MCF 10A (cell line): ENCODE data around the gene BCL7A. TPM values are rescaled to one million over a fixed set of nuclear protein-coding genes. Genes with fewer than 3 reads are reported as not detected.

Experiments used
- BruUV-seq: library from RNA; stranded (reverse); fragments of 400-500 nt; replicated peaks from 2 replicates; lab custom pipeline; 2021; lab: Mats Ljungman, UMichigan
- CTCF ChIA-PET: fragments of 300-600 bp; sonication (Branson Sonifier 250); formaldehyde crosslinking; extraction: SDS; loops from one replicate; lab custom pipeline; 2021; ENCODE audit warnings: antibody characterized with exemption, inconsistent platforms; lab: Yijun Ruan, JAX
- POLR2A ChIA-PET: fragments of 300-600, 350-650 bp; sonication (Branson Sonifier 250); formaldehyde crosslinking; extraction: SDS; loops from one replicate; lab custom pipeline; 2020; ENCODE audit warnings: antibody characterized with exemption, inconsistent platforms; lab: Yijun Ruan, JAX
- DNase-seq: peaks from one replicate; pipeline ENCODE4 v3.0.0-alpha.2; 2018; ENCODE audit not compliant: unreplicated experiment
- H3K27ac Mint-ChIP-seq: one replicate; pipeline ENCODE4 v1.8.0; 2022; ENCODE audit warnings: mild to moderate bottlenecking, low read depth, mixed read lengths; ENCODE audit not compliant: unreplicated experiment
- H3K27me3 Mint-ChIP-seq: one replicate; pipeline ENCODE4 v1.8.0; 2022; ENCODE audit warnings: mixed read lengths; ENCODE audit not compliant: insufficient read depth, unreplicated experiment
- H3K36me3 Mint-ChIP-seq: one replicate; pipeline ENCODE4 v1.8.0; 2022; ENCODE audit warnings: mild to moderate bottlenecking, moderate library complexity, mixed read lengths; ENCODE audit not compliant: insufficient read depth, unreplicated experiment
- H3K4me1 Mint-ChIP-seq: one replicate; pipeline ENCODE4 v1.8.0; 2022; ENCODE audit warnings: mixed read lengths; ENCODE audit not compliant: insufficient read depth, unreplicated experiment
- H3K4me3 Mint-ChIP-seq: one replicate; pipeline ENCODE4 v1.8.0; 2022; ENCODE audit warnings: mild to moderate bottlenecking, moderate library complexity, mixed read lengths; ENCODE audit not compliant: unreplicated experiment
- H3K9me3 Mint-ChIP-seq: one replicate; pipeline ENCODE4 v1.8.0; 2022; ENCODE audit warnings: mixed read lengths; ENCODE audit not compliant: unreplicated experiment
- CTCF ChIP-seq: fragments of 200-600 bp; IDR thresholded peaks from one replicate; pipeline ENCODE4 v1.8.0; 2022; ENCODE audit warnings: antibody characterized with exemption, mild to moderate bottlenecking; ENCODE audit not compliant: unreplicated experiment
- intact Hi-C: fragments of 100-400 bp; cut with micrococcal nuclease; formaldehyde crosslinking; loops from 2 replicates; pipeline ENCODE4 v1.14.1; 2022
- total RNA-seq: library from RNA; stranded (reverse); gene quantifications from 2 replicates; pipeline ENCODE4 v1.2.3, GENCODE V29; 2022

The BCL7A gene
- total RNA-seq, 1 experiment from 2014 or later = 18.1 TPM

GRCh38 chr12:122088179-122088810, 66.6 kb downstream of the BCL7A start:
- Mint-ChIP-seq H3K4me3 (no peak overlapping the region), H3K4me1 (peaks cover 7% of the 10 kb centered on the region), H3K36me3 (peaks cover 51% of the 10 kb centered on the region), H3K9me3 (no peaks in the 10 kb centered on the region), H3K27ac (no peak overlapping the region), H3K27me3 (no peaks in the 10 kb centered on the region)
- intact Hi-C loops = no loop called here
- ChIA-PET POLR2A (interaction anchor here (0.6 to 5.8 kb wide), 11 partner anchors 8 to 373 kb away, joined by 3 to 59 read pairs (median 3); partner anchors contain the start of gene MLXIP), CTCF (interaction anchor here (1.2 to 1.5 kb wide), 4 partner anchors 9 to 43 kb away, joined by 4 to 5 read pairs (median 5); no protein-coding TSS in a partner anchor)
- no peak for DNase-seq
- TF ChIP-seq CTCF = no peak
- no TSS peak for BruUV-seq

- H3K27me3 Mint-ChIP-seq = no peaks in the 10 kb centered on the region
- no peak for TF ChIP-seq CTCF
- ChIA-PET POLR2A (interaction anchor here (0.6 to 5.8 kb wide), 8 partner anchors 9 to 304 kb away, joined by 3 to 59 read pairs (median 3); partner anchors contain the start of gene MLXIP), CTCF (interaction anchor here (0.6 to 1.5 kb wide), 8 partner anchors 9 to 814 kb away, joined by 3 to 5 read pairs (median 4); no protein-coding TSS in a partner anchor)
- no peak overlapping the region for H3K27ac Mint-ChIP-seq
- no peak for DNase-seq
- intact Hi-C loops = no loop called here
- H3K4me1 Mint-ChIP-seq = peaks cover 7% of the 10 kb centered on the region
- peaks cover 43% of the 10 kb centered on the region for H3K36me3 Mint-ChIP-seq
- no TSS peak for BruUV-seq
- no peaks in the 10 kb centered on the region for H3K9me3 Mint-ChIP-seq
- no peak overlapping the region for H3K4me3 Mint-ChIP-seq
Measured at GRCh38 chr12:122089077-122089476, 67.4 kb downstream of the BCL7A start.

- ChIA-PET POLR2A (interaction anchor here (0.7 to 5.8 kb wide), 6 partner anchors 11 to 1620 kb away, joined by 3 to 59 read pairs (median 3); partner anchors contain the start of gene MLXIP), CTCF (interaction anchor here (1.5 to 1.6 kb wide), 2 partner anchors 32 to 37 kb away, joined by 3 to 6 read pairs; no protein-coding TSS in a partner anchor)
- BruUV-seq = no TSS peak
- no peak for TF ChIP-seq CTCF
- H3K27me3 Mint-ChIP-seq = no peaks in the 10 kb centered on the region
- H3K4me1 Mint-ChIP-seq = peaks cover 7% of the 10 kb centered on the region
- intact Hi-C loops = no loop called here
- no peak overlapping the region for H3K4me3 Mint-ChIP-seq
- H3K9me3 Mint-ChIP-seq = no peaks in the 10 kb centered on the region
- DNase-seq = no peak
- peaks cover 28% of the 10 kb centered on the region for H3K36me3 Mint-ChIP-seq
- peak overlapping the region; percentile 75 for H3K27ac Mint-ChIP-seq
Measured at GRCh38 chr12:122090759-122091515, 69.3 kb downstream of the BCL7A start.
